ENCODE data around the gene KIN.
"Not testable (repeated sequence)": the region's sequence is repeated elsewhere in the genome, so short reads cannot be mapped to it uniquely, and the experiment has no call there.

Gene KIN

DNA sequence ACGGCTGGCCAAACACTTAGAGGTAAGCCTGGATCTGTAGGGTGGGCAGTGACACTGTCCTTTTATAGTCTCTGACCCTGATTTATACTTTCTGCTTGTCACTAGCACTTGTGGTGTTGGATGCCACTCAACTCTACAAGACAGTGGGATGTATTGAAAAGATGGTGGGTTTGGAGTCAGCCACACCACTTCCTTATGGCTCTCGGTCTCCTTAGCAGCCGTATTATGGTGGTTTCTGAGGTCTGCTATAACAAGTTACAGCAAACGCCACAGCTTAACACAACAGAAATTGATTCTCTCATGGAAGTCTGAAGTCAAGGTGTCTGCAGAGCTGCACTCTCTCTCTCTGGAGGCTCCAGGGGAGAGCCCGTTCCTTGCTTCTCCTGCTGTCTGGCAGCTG, 70.0 kb downstream of the KIN start:
- TF ChIP-seq, protein P1, sequence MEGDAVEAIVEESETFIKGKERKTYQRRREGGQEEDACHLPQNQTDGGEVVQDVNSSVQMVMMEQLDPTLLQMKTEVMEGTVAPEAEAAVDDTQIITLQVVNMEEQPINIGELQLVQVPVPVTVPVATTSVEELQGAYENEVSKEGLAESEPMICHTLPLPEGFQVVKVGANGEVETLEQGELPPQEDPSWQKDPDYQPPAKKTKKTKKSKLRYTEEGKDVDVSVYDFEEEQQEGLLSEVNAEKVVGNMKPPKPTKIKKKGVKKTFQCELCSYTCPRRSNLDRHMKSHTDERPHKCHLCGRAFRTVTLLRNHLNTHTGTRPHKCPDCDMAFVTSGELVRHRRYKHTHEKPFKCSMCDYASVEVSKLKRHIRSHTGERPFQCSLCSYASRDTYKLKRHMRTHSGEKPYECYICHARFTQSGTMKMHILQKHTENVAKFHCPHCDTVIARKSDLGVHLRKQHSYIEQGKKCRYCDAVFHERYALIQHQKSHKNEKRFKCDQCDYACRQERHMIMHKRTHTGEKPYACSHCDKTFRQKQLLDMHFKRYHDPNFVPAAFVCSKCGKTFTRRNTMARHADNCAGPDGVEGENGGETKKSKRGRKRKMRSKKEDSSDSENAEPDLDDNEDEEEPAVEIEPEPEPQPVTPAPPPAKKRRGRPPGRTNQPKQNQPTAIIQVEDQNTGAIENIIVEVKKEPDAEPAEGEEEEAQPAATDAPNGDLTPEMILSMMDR (IDR thresholded peaks at IDR 0.05; ENCODE audit: insufficient read depth, low read length), result no peak
- TF ChIP-seq GABPA (IDR thresholded peaks at IDR 0.05; ENCODE audit: low read depth), result no peak
- TF ChIP-seq POLR2AphosphoS5 (IDR thresholded peaks at IDR 0.05; ENCODE audit: low read depth), result no peak
- TF ChIP-seq, protein P2, sequence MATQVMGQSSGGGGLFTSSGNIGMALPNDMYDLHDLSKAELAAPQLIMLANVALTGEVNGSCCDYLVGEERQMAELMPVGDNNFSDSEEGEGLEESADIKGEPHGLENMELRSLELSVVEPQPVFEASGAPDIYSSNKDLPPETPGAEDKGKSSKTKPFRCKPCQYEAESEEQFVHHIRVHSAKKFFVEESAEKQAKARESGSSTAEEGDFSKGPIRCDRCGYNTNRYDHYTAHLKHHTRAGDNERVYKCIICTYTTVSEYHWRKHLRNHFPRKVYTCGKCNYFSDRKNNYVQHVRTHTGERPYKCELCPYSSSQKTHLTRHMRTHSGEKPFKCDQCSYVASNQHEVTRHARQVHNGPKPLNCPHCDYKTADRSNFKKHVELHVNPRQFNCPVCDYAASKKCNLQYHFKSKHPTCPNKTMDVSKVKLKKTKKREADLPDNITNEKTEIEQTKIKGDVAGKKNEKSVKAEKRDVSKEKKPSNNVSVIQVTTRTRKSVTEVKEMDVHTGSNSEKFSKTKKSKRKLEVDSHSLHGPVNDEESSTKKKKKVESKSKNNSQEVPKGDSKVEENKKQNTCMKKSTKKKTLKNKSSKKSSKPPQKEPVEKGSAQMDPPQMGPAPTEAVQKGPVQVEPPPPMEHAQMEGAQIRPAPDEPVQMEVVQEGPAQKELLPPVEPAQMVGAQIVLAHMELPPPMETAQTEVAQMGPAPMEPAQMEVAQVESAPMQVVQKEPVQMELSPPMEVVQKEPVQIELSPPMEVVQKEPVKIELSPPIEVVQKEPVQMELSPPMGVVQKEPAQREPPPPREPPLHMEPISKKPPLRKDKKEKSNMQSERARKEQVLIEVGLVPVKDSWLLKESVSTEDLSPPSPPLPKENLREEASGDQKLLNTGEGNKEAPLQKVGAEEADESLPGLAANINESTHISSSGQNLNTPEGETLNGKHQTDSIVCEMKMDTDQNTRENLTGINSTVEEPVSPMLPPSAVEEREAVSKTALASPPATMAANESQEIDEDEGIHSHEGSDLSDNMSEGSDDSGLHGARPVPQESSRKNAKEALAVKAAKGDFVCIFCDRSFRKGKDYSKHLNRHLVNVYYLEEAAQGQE (IDR thresholded peaks at IDR 0.05; ENCODE audit: insufficient replicate concordance, low read depth), result no peak
- TF ChIP-seq SPI1 (IDR thresholded peaks at IDR 0.05; ENCODE audit: borderline replicate concordance, low read depth), result no peak
- no peak for DNase-seq (ENCODE audit: low read depth in 1 of 2, low spot score in 1 of 2)
- Histone ChIP-seq H3K4me3 (replicated peaks; ENCODE audit: insufficient read depth, low read length) (no peak overlapping the region), H3K27ac (replicated peaks) (no peak overlapping the region), H3K27me3 (ENCODE audit: insufficient read depth, poor library complexity, severe bottlenecking) (no peaks in the 10 kb centered on the region)

DNA sequence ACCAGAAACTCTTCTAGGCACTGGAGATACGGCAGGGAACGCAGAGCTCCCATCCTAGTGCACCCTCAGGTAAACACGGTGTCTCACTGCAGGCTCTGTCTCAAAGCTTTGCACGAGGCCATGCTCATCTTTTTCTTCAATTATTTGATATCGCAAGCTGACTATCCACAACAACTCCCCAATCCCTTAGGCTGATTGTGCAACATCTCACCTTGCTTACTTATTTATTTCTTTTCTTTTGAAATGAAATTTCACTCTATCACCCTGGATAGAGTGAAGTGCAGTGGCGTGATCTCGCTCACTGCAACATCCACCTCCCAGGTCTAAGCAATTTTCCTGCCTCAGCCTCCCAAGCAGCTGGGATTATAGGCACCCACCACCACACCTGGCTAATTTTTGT, 72.3 kb downstream of the KIN start:
- TF ChIP-seq SPI1 (IDR thresholded peaks at IDR 0.05; ENCODE audit: borderline replicate concordance, low read depth), result no peak
- TF ChIP-seq POLR2AphosphoS5 (IDR thresholded peaks at IDR 0.05; ENCODE audit: low read depth), result no peak
- no peak for TF ChIP-seq GABPA (IDR thresholded peaks at IDR 0.05; ENCODE audit: low read depth)
- TF ChIP-seq, protein P2 (IDR thresholded peaks at IDR 0.05; ENCODE audit: insufficient replicate concordance, low read depth), result no peak
- TF ChIP-seq, protein P1 (IDR thresholded peaks at IDR 0.05; ENCODE audit: insufficient read depth, low read length), result no peak
- no peak overlapping the region for H3K27ac ChIP-seq (replicated peaks)
- no peak overlapping the region for H3K4me3 ChIP-seq (replicated peaks; ENCODE audit: insufficient read depth, low read length)
- no peaks in the 10 kb centered on the region for H3K27me3 ChIP-seq (ENCODE audit: insufficient read depth, poor library complexity, severe bottlenecking)
- DNase-seq (ENCODE audit: low read depth in 1 of 2, low spot score in 1 of 2), result no peak

DNA sequence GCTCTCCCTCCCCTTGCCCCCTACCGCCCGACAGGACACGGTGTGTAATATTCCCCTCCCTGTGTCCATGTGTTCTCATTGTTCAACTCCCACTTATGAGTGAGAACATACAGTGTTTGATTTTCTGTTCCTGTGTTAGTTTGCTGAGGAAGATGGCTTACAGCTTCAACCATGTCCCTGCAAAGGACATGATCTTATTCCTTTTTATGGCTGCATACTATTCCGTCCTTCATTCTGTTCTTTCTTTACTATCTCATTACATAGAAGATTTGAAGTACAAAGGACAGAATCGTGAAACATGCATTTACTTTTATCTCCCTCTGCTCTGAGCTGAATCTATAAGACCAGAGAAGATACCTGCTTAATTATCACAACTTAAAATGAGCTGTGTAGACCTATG, 76.7 kb downstream of the KIN start:
- DNase-seq (ENCODE audit: low read depth in 1 of 2, low spot score in 1 of 2); H3K27me3 ChIP-seq (ENCODE audit: insufficient read depth, poor library complexity, severe bottlenecking); H3K27ac ChIP-seq (replicated peaks): not testable (repeated sequence)

DNA sequence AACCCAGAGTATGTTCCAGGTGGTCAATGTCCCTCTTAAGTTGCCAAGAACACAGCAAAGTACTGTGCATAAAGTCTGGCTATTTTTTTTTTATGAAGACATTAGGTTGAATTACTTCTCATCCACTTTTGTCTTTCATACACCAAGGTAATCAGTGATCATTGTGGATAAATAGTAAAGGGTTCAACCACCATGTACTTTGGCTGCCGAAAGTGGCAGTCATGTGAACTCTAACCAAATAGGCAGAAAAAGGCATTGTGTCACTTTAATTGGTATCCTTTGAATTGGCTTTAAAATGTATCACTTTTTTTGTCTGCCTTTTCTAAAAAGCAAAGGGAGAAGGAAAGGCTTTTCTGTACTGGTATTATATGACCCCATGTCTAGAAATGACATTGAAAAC, 77.3 kb downstream of the KIN start:
- no peak overlapping the region for H3K27ac ChIP-seq (replicated peaks)
- no peak overlapping the region for H3K4me3 ChIP-seq (replicated peaks; ENCODE audit: insufficient read depth, low read length)
- no peaks in the 10 kb centered on the region for H3K27me3 ChIP-seq (ENCODE audit: insufficient read depth, poor library complexity, severe bottlenecking)
- TF ChIP-seq, protein P2 (IDR thresholded peaks at IDR 0.05; ENCODE audit: insufficient replicate concordance, low read depth), result no peak
- TF ChIP-seq SPI1 (IDR thresholded peaks at IDR 0.05; ENCODE audit: borderline replicate concordance, low read depth) (no peak), GABPA (IDR thresholded peaks at IDR 0.05; ENCODE audit: low read depth) (no peak), POLR2AphosphoS5 (IDR thresholded peaks at IDR 0.05; ENCODE audit: low read depth) (no peak)
- DNase-seq (ENCODE audit: low read depth in 1 of 2, low spot score in 1 of 2), result no peak

More for the DNA sequence above, 76.7 kb downstream of the KIN start:
- not testable (repeated sequence) for H3K4me3 ChIP-seq (replicated peaks; ENCODE audit: insufficient read depth, low read length)
